Psoas muscle (tissue), 8 donors: ENCODE data around the gene ATP6V0E1. TPM values are rescaled to one million over a fixed set of nuclear protein-coding genes. Genes with fewer than 3 reads are reported as not detected.

ENCODE experiments used
- ATAC-seq, 4 donors: fragments of 200-7000 bp; cut with Tn5 transposase; one replicate each; pipeline ENCODE4 v1.9.1; 2020; ENCODE audit warnings: moderate library complexity in 3 of 4, mild to moderate bottlenecking in 2 of 4
- DNase-seq, 2 donors: peaks; one replicate each; pipeline ENCODE4 v3.0.0-alpha.2; 2020
- H3K27ac ChIP-seq: fragments of 200-600 bp; one replicate; pipeline ENCODE4 v1.8.0; 2022
- H3K27me3 ChIP-seq, 3 donors: fragments of 200-600 bp in 1 of 3; one replicate each; pipeline versions ENCODE4 v1.6.1 to v1.8.0; 2013 to 2022; ENCODE audit warnings: low read length in 2 of 3, mild to moderate bottlenecking in 2 of 3, moderate library complexity in 1 of 3; ENCODE audit not compliant: insufficient read depth in 3 of 3
- H3K36me3 ChIP-seq, 2 donors: fragments of 200-600 bp in 1 of 2; one replicate each; pipeline versions ENCODE4 v1.6.1 to v1.8.0; 2013 to 2022; ENCODE audit warnings: low read depth in 1 of 2, mild to moderate bottlenecking in 1 of 2, moderate library complexity in 1 of 2; ENCODE audit not compliant: insufficient read depth in 1 of 2
- H3K4me1 ChIP-seq: fragments of 200-600 bp; one replicate; pipeline ENCODE4 v1.8.0; 2022
- H3K4me3 ChIP-seq: fragments of 200-600 bp; one replicate; pipeline ENCODE4 v1.8.0; 2022; ENCODE audit warnings: mild to moderate bottlenecking
- H3K9me3 ChIP-seq: fragments of 200-600 bp; one replicate; pipeline ENCODE4 v1.8.0; 2022
- WGBS, 3 donors: extraction: QIAGEN DNeasy Blood & Tissue Kit; methylation state at CpG; one replicate each; pipeline versions ENCODE4 v1.1.6 to v1.1.7; 2013; 5-methylcytosine and 5-hydroxymethylcytosine counted together
- intact Hi-C, 2 donors: fragments of 100-400 bp; cut with DNase I; formaldehyde crosslinking; loops; one replicate each; pipeline versions ENCODE4 v1.11.0 to v1.14.2; 2022
- polyA plus RNA-seq, 3 donors: library from polyadenylated mRNA; stranded (reverse); fragments of 200-250 nt; gene quantifications; one replicate each; pipeline ENCODE4 v1.2.3, GENCODE V29; 2013
- total RNA-seq, 4 donors: library from RNA; stranded (reverse); fragmentation: NEBNext Ultra II Directional in 2 of 4; extraction: Animal tissue kit (Norgen Biotek cat#: 25700) in 2 of 4; gene quantifications; one replicate each; pipeline versions ENCODE4 v1.2.1 to v1.2.4, GENCODE V29; 2021 to 2023
- TF ChIP-seq, protein P1 (sequence below): fragments of 200-600 bp; IDR thresholded peaks from one replicate; pipeline ENCODE4 v1.8.0; 2022; ENCODE audit warnings: antibody characterized with exemption
- donor health status: healthy with polysubstance abuse.
- donor health status: DM: no; HTN: no; CAD: no; lungs with moderate emphysema.
- donor health status: Bipolar disorder and iron deficiency.
- donor health status: healthy.
- donor health status: DM: yes; HTN: yes; CAD: no.
- donor health status: DM: no; HTN: no; CAD: no.
- donor health status: DM: no; HTN: no; CAD: no.
- donor health status: DM: yes; HTN: yes; CAD: no.

The ATP6V0E1 gene
- total and polyA plus RNA-seq, 7 donors: 97.8 to 319 (median 163) TPM

DNA sequence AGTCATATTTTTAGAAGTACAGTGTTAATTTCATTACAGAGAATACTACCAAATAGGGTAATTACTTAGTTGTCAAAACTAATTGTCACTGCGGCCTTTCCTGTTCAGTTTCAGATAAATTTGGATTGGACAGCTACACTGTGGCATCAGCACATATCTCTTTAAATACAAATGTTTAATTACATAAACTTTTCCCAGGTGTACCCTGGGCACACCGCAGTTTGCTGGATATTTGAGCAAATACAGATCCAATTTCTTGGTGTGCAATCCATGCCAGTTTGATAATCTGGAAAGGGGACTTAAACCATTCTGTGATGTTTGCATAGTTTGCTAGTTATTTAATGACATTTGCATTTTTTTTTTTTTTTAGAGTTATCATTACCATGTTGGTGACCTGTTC, 10.8 kb downstream of the ATP6V0E1 start:
- Histone ChIP-seq H3K27ac (no peak overlapping the region), H3K4me3 (no peak overlapping the region), H3K27me3 (no peaks in the 10 kb centered on the region), H3K4me1 (peaks cover 10% of the 10 kb centered on the region), H3K9me3 (no peaks in the 10 kb centered on the region), H3K36me3 (peaks cover 3 to 66% of the 10 kb centered on the region in 2 donors)
- TF ChIP-seq, protein P1, sequence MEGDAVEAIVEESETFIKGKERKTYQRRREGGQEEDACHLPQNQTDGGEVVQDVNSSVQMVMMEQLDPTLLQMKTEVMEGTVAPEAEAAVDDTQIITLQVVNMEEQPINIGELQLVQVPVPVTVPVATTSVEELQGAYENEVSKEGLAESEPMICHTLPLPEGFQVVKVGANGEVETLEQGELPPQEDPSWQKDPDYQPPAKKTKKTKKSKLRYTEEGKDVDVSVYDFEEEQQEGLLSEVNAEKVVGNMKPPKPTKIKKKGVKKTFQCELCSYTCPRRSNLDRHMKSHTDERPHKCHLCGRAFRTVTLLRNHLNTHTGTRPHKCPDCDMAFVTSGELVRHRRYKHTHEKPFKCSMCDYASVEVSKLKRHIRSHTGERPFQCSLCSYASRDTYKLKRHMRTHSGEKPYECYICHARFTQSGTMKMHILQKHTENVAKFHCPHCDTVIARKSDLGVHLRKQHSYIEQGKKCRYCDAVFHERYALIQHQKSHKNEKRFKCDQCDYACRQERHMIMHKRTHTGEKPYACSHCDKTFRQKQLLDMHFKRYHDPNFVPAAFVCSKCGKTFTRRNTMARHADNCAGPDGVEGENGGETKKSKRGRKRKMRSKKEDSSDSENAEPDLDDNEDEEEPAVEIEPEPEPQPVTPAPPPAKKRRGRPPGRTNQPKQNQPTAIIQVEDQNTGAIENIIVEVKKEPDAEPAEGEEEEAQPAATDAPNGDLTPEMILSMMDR: no peak
- WGBS, 3 donors: 91 to 96% (median 93%) methylated on average over 2 of the region's 2 CpGs
- intact Hi-C loops: no loop called here
- no peak for DNase-seq
- no peak for ATAC-seq

DNA sequence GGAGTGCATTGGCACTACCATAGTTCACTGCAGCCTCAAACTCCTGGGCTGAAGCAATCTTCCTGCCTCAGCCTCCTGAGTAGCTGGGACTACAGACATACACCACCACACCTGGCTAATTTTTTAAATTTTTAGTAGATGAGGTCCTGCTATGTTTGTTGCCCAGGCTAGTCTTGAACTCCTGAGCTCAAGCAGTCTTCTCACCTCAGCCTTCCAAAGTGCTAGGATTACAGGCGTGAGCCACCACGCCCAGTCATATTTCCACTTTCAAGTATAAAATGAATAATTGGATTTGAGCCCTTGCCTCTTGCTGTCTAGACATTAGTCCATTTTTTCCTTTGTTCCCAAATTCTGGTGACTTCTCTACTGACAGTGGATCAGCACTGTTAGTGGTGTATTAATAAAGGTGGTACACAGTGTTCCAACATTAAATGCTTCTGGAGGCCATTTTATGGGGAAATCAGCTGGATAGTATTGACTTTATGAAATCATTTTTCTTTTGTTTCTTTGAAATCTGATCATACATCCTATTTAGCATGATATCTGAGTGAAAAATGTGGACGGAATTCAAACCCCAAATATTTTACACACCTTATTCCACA, 15.9 kb downstream of the ATP6V0E1 start:
- DNase-seq: no peak
- no peak overlapping the region for H3K4me3 ChIP-seq
- peaks cover 38% of the 10 kb centered on the region for H3K4me1 ChIP-seq
- intact Hi-C loops: no loop called here
- no peaks in the 10 kb centered on the region for H3K27me3 ChIP-seq
- TF ChIP-seq, protein P1: no peak
- H3K36me3 ChIP-seq: peaks cover 0 to 41% of the 10 kb centered on the region in 2 donors
- H3K9me3 ChIP-seq: no peaks in the 10 kb centered on the region
- H3K27ac ChIP-seq: no peak overlapping the region
- ATAC-seq: peak in 2 of 4 donors; percentile 36 to 61
- WGBS, 3 donors: 80 to 88% (median 80%) methylated on average over 3 of the region's 3 CpGs

DNA sequence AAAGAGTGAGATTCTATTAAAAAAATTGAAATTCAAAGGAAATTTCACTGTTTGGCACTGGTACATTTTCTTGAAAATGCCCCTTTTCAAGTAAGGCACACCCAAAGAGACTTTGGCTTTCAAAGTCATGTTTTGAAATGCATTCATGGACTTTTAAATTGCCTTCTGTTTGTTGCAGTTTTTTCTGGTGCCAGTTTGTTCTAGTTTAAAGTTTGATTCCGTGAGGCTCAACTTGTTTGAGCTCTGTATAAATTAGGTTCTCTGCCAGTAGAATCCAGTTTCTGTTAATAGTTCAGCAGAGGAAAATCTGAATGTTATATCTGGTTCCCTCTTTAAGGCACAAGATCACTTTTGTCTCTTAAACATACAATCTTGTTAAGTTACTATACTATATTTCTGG, 16.4 kb downstream of the ATP6V0E1 start:
- intact Hi-C loops: no loop called here
- Histone ChIP-seq H3K4me1 (peaks cover 38% of the 10 kb centered on the region), H3K27ac (no peak overlapping the region), H3K36me3 (peaks cover 0 to 36% of the 10 kb centered on the region in 2 donors), H3K9me3 (no peaks in the 10 kb centered on the region), H3K27me3 (no peaks in the 10 kb centered on the region), H3K4me3 (no peak overlapping the region)
- WGBS, 3 donors: 27 to 41% (median 32%) methylated on average over 1 of the region's 1 CpG
- DNase-seq (no peak), ATAC-seq (no peak)
- TF ChIP-seq, protein P1: no peak

DNA sequence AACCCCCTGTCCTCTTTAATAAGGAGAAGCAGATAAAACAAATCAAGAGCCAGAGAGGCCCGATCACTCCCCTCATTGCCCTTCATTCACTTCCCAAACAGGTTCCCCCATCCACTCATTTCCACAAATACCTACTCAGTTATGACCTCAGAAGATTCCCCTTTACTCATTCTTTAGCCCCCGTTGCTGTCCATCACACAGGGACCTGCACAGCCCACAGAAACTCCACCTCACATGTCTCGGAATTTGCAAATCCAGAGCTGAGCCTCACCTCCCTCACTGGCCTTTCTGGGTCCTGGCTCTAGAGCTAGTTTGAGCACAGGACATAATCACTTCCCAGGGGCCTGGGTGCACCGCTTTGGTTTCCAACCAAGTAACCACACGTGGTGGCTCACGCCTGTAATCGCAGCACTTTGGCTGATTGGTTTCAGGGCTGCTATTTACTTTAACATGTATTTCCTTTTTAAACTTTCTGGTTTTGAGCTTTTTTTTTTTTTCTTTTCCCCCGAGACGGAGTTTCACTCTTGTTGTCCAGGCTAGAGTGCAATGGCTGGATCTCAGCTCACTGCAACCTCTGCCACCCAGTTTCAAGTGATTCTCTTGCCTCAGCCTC, 17.8 kb downstream of the ATP6V0E1 start:
- intact Hi-C loops: no loop called here
- H3K4me3 ChIP-seq: no peak overlapping the region
- H3K4me1 ChIP-seq: peaks cover 38% of the 10 kb centered on the region
- no peaks in the 10 kb centered on the region for H3K9me3 ChIP-seq
- no peak for ATAC-seq
- H3K36me3 ChIP-seq: peaks cover 0 to 22% of the 10 kb centered on the region in 2 donors
- TF ChIP-seq, protein P1: no peak
- no peak overlapping the region for H3K27ac ChIP-seq
- no peaks in the 10 kb centered on the region for H3K27me3 ChIP-seq
- DNase-seq: no peak
- 87 to 90% (median 88%) methylated on average over 9 of the region's 9 CpGs for WGBS, 3 donors
